ENCODE data around the gene RNF187. TPM values are rescaled to one million over a fixed set of nuclear protein-coding genes. Genes with fewer than 3 reads are reported as not detected.
A peak's percentile ranks its signal among the peaks of the same experiment; 100 is the strongest.

RNF187 gene
- total and polyA plus RNA-seq, 2 donors from 2014 or later, result 85.2 to 137 TPM

- intact Hi-C loops (cut with DNase I), result no loop called here
- Histone ChIP-seq H3K9ac (ENCODE audit: low read length in 3 of 3) (no peak overlapping the region), H3K36me3 (ENCODE audit: control insufficient read depth in 2 of 3, insufficient read depth in 3 of 3, low read length in 3 of 3) (no peaks in the 10 kb centered on the region), H3K27me3 (ENCODE audit: control insufficient read depth, insufficient read depth, low read length) (peaks cover 15% of the 10 kb centered on the region), H3K27ac (ENCODE audit: low read depth in 2 of 2, low read length in 2 of 2) (no peak overlapping the region), H3K4me1 (ENCODE audit: control insufficient read depth in 2 of 3, insufficient read depth in 2 of 3, low read depth in 1 of 3, low read length in 3 of 3) (peaks cover 0 to 5% (median 0%) of the 10 kb centered on the region in 3 donors), H3K4me3 (ENCODE audit: low read length in 3 of 3) (no peak overlapping the region), H3K9me3 (ENCODE audit: control insufficient read depth in 2 of 3, insufficient read depth in 1 of 3, low read length in 3 of 3) (no peaks in the 10 kb centered on the region)
- no peak for TF ChIP-seq CTCF (IDR thresholded peaks at IDR 0.05; ENCODE audit: borderline replicate concordance, extremely low read depth, insufficient read depth)
- no peak for FAIRE-seq
- no peak for DNase-seq
These were observed 24.1 kb upstream of the RNF187 start for GRCh38 chr1:228463009-228463558.

- DNase-seq (peak; percentile 52 to 79 (median 64)), FAIRE-seq (no peak)
- peak overlapping the region in 1 of 3 donors; percentile 37 for H3K4me3 ChIP-seq (ENCODE audit: low read length in 3 of 3)
- TF ChIP-seq CTCF (IDR thresholded peaks at IDR 0.05; ENCODE audit: borderline replicate concordance, extremely low read depth, insufficient read depth), result no peak
- H3K4me1 ChIP-seq (ENCODE audit: control insufficient read depth in 2 of 3, insufficient read depth in 2 of 3, low read depth in 1 of 3, low read length in 3 of 3), result peaks cover 0 to 5% (median 0%) of the 10 kb centered on the region in 3 donors
- H3K9me3 ChIP-seq (ENCODE audit: control insufficient read depth in 2 of 3, insufficient read depth in 1 of 3, low read length in 3 of 3), result no peaks in the 10 kb centered on the region
- no peak overlapping the region for H3K9ac ChIP-seq (ENCODE audit: low read length in 3 of 3)
- H3K27me3 ChIP-seq (ENCODE audit: control insufficient read depth, insufficient read depth, low read length), result peaks cover 16% of the 10 kb centered on the region
- H3K36me3 ChIP-seq (ENCODE audit: control insufficient read depth in 2 of 3, insufficient read depth in 3 of 3, low read length in 3 of 3), result no peaks in the 10 kb centered on the region
- intact Hi-C loops (cut with DNase I), result no loop called here
- H3K27ac ChIP-seq (ENCODE audit: low read depth in 2 of 2, low read length in 2 of 2), result no peak overlapping the region
These were observed 23.4 kb upstream of the RNF187 start for GRCh38 chr1:228463559-228464455.

GRCh38 chr1:228464487-228464983 is 22.6 kb upstream of the RNF187 start:
- H3K4me1 ChIP-seq (ENCODE audit: control insufficient read depth in 2 of 3, insufficient read depth in 2 of 3, low read depth in 1 of 3, low read length in 3 of 3), result peaks cover 0 to 5% (median 0%) of the 10 kb centered on the region in 3 donors
- peak; percentile 87 to 97 (median 94) for DNase-seq
- TF ChIP-seq CTCF (IDR thresholded peaks at IDR 0.05; ENCODE audit: borderline replicate concordance, extremely low read depth, insufficient read depth), result no peak
- H3K27ac ChIP-seq (ENCODE audit: low read depth in 2 of 2, low read length in 2 of 2), result no peak overlapping the region
- H3K4me3 ChIP-seq (ENCODE audit: low read length in 3 of 3), result peak overlapping the region in 2 of 3 donors; percentile 39 to 59
- H3K9ac ChIP-seq (ENCODE audit: low read length in 3 of 3), result peak overlapping the region in 1 of 3 donors; percentile 70
- H3K9me3 ChIP-seq (ENCODE audit: control insufficient read depth in 2 of 3, insufficient read depth in 1 of 3, low read length in 3 of 3), result no peaks in the 10 kb centered on the region
- H3K36me3 ChIP-seq (ENCODE audit: control insufficient read depth in 2 of 3, insufficient read depth in 3 of 3, low read length in 3 of 3), result no peaks in the 10 kb centered on the region
- intact Hi-C loops (cut with DNase I), result no loop called here
- peaks cover 20% of the 10 kb centered on the region for H3K27me3 ChIP-seq (ENCODE audit: control insufficient read depth, insufficient read depth, low read length)
- FAIRE-seq, result no peak
